DOHH2 (cell line): ENCODE measurements around the gene YIPF4.
"Not testable (repeated sequence)": the region's sequence is repeated elsewhere in the genome, so short reads cannot be mapped to it uniquely, and the experiment has no call there.

Experiments used
- H3F3A ChIP-seq: fragments of 200-600 bp; sonication (generic), shearing (Covaris generic); 2 replicates; pipeline ENCODE4 v1.6.0; 2016; ENCODE audit warnings: antibody characterized with exemption, mild to moderate bottlenecking; ENCODE audit not compliant: control insufficient read depth, insufficient read depth
- H3K27ac ChIP-seq: fragments of 200-600 bp; sonication (generic); 2 replicates; pipeline ENCODE4 v1.5.1; 2014; ENCODE audit warnings: low read depth, mild to moderate bottlenecking, low read length, moderate library complexity
- H3K27me3 ChIP-seq: fragments of 200-600 bp; sonication (generic); 2 replicates; pipeline ENCODE4 v1.6.1; 2014; ENCODE audit warnings: mild to moderate bottlenecking, low read length, mixed read lengths; ENCODE audit not compliant: control insufficient read depth
- H3K36me3 ChIP-seq: fragments of 200-600 bp; sonication (generic); 2 replicates; pipeline ENCODE4 v1.6.1; 2014; ENCODE audit warnings: mild to moderate bottlenecking, low read length, moderate library complexity, mixed read lengths; ENCODE audit not compliant: control insufficient read depth
- H3K4me1 ChIP-seq: fragments of 200-600 bp; sonication (generic); 2 replicates; pipeline ENCODE4 v1.6.1; 2014; ENCODE audit warnings: mild to moderate bottlenecking, low read length, mixed read lengths; ENCODE audit not compliant: control insufficient read depth
- H3K4me2 ChIP-seq: fragments of 200-600 bp; sonication (generic); 2 replicates; pipeline ENCODE4 v1.6.0; 2014; ENCODE audit warnings: mild to moderate bottlenecking, low read length, moderate library complexity
- H3K4me3 ChIP-seq: fragments of 200-600 bp; sonication (generic); 2 replicates; pipeline ENCODE4 v1.5.1; 2014; ENCODE audit warnings: mild to moderate bottlenecking, low read length, mixed read lengths
- H3K79me2 ChIP-seq: fragments of 200-600 bp; sonication (generic); 2 replicates; pipeline ENCODE4 v1.6.1; 2014; ENCODE audit warnings: mild to moderate bottlenecking, low read length, mixed read lengths; ENCODE audit not compliant: control insufficient read depth
- H3K9me2 ChIP-seq: fragments of 200-600 bp; sonication (generic); replicated peaks from 2 replicates; pipeline ENCODE4 v1.6.1; 2014; ENCODE audit warnings: mild to moderate bottlenecking, low read length, mixed read lengths; ENCODE audit not compliant: control insufficient read depth
- H3K9me3 ChIP-seq: fragments of 200-600 bp; sonication (generic); 2 replicates; pipeline ENCODE4 v1.6.1; 2014; ENCODE audit warnings: antibody characterized with exemption, low read length, mixed read lengths; ENCODE audit not compliant: control insufficient read depth, insufficient read depth
- H4K20me1 ChIP-seq: fragments of 200-600 bp; sonication (generic); 2 replicates; pipeline ENCODE4 v1.6.0; 2014; ENCODE audit warnings: low read depth, mild to moderate bottlenecking, antibody characterized with exemption, low read length, moderate library complexity; ENCODE audit not compliant: control insufficient read depth, insufficient read depth
- EZH2phosphoT487 ChIP-seq: fragments of 200-600 bp; sonication (generic); IDR thresholded peaks from 2 replicates; pipeline ENCODE4 v1.6.1; 2017; ENCODE audit warnings: borderline replicate concordance, mild to moderate bottlenecking, antibody characterized with exemption, low read length, moderate library complexity, mixed read lengths
- TF ChIP-seq, protein P1 (sequence below): fragments of 200-600 bp; sonication (generic); IDR thresholded peaks from one replicate; pipeline ENCODE4 v1.5.1; 2014; ENCODE audit warnings: antibody characterized with exemption, mild to moderate bottlenecking, low read depth, low read length; ENCODE audit not compliant: poor library complexity, severe bottlenecking

The YIPF4 gene

DNA sequence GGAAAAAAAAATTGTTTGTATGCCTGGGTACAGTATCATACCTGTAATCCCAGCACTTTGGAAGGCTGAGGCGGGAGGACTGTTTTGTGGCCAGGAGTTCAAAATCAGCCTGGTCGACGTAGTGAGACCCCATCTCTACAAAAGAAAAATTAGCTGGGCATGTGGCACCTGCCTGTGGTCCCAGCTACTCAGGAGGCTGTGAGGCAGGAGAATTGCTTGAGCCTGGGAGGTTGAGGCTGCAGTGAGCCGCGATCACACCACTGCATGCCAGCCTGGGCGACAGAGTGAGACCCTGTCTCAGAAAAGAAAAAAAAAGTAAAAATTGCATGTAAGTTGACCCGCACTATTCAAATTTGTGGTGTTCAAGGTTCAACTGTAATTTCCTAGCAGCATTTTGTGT lies 32.9 kb downstream of the YIPF4 start:
- Histone ChIP-seq H3K27me3 (no peaks in the 10 kb centered on the region), H3K27ac (no peak overlapping the region), H3K4me1 (no peaks in the 10 kb centered on the region), H4K20me1 (no peaks in the 10 kb centered on the region), H3F3A (0 out of 2 replicates have a peak, but pooled peaks cover 6% of the 10 kb centered on the region), H3K79me2 (no peaks in the 10 kb centered on the region), H3K4me2 (no peak overlapping the region), H3K9me2 (no peaks in the 10 kb centered on the region), H3K9me3 (no peaks in the 10 kb centered on the region), H3K4me3 (no peak overlapping the region), H3K36me3 (peaks cover 10% of the 10 kb centered on the region)
- TF ChIP-seq EZH2phosphoT487 = no peak
- TF ChIP-seq, protein P1, sequence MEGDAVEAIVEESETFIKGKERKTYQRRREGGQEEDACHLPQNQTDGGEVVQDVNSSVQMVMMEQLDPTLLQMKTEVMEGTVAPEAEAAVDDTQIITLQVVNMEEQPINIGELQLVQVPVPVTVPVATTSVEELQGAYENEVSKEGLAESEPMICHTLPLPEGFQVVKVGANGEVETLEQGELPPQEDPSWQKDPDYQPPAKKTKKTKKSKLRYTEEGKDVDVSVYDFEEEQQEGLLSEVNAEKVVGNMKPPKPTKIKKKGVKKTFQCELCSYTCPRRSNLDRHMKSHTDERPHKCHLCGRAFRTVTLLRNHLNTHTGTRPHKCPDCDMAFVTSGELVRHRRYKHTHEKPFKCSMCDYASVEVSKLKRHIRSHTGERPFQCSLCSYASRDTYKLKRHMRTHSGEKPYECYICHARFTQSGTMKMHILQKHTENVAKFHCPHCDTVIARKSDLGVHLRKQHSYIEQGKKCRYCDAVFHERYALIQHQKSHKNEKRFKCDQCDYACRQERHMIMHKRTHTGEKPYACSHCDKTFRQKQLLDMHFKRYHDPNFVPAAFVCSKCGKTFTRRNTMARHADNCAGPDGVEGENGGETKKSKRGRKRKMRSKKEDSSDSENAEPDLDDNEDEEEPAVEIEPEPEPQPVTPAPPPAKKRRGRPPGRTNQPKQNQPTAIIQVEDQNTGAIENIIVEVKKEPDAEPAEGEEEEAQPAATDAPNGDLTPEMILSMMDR = no peak

DNA sequence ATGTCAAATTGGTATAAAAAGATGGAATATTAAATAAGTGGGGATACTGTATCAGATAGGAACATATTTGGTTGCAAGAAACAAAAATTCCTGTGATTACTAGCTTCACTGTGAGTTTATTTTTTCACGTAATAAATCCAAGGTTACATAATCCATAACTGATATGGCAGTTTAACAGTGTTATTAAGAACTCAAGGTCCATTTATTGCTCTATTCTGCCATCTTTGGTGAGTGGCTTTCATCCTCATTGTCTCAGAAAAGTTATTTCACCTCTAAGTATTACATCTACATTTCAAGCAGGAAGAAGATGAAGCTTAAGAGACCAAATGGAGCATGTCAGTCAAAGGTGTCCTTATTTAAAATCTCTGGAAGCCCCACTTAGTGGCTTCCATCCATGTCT lies 37.2 kb downstream of the YIPF4 start:
- H3K4me2 ChIP-seq = no peak overlapping the region
- H3K27me3 ChIP-seq = no peaks in the 10 kb centered on the region
- H3K4me3 ChIP-seq = no peak overlapping the region
- no peaks in the 10 kb centered on the region for H3K9me3 ChIP-seq
- H3K9me2 ChIP-seq = no peaks in the 10 kb centered on the region
- TF ChIP-seq, protein P1 = no peak
- H3F3A ChIP-seq = 0 out of 2 replicates have a peak, but pooled peaks cover 3% of the 10 kb centered on the region
- no peak overlapping the region for H3K27ac ChIP-seq
- H3K4me1 ChIP-seq = no peaks in the 10 kb centered on the region
- no peaks in the 10 kb centered on the region for H3K79me2 ChIP-seq
- no peaks in the 10 kb centered on the region for H3K36me3 ChIP-seq
- H4K20me1 ChIP-seq = no peaks in the 10 kb centered on the region

DNA sequence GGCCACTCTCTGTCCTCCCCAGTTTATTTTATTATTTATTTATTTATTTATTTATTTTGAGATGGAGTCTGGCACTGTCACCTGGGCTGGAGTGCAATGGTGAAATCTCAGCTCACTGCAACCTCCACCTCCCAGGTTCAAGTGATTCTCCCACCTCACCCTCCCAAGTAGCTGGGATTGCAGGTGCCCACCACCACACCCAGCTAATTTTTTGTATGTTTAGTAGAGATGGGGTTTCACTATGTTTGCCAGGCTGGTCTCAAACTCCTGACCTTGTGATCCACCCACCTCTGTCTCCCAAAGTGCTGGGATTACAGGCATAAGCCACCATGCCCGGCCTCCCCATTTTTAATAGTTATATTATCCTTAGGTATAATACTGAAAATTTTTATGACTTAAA lies 51.0 kb downstream of the YIPF4 start:
- H3K27me3 ChIP-seq, H3K4me1 ChIP-seq, H3K9me2 ChIP-seq, H4K20me1 ChIP-seq, H3K36me3 ChIP-seq, H3K27ac ChIP-seq, H3K9me3 ChIP-seq, H3K4me2 ChIP-seq, H3F3A ChIP-seq, H3K79me2 ChIP-seq, H3K4me3 ChIP-seq: not testable (repeated sequence)

DNA sequence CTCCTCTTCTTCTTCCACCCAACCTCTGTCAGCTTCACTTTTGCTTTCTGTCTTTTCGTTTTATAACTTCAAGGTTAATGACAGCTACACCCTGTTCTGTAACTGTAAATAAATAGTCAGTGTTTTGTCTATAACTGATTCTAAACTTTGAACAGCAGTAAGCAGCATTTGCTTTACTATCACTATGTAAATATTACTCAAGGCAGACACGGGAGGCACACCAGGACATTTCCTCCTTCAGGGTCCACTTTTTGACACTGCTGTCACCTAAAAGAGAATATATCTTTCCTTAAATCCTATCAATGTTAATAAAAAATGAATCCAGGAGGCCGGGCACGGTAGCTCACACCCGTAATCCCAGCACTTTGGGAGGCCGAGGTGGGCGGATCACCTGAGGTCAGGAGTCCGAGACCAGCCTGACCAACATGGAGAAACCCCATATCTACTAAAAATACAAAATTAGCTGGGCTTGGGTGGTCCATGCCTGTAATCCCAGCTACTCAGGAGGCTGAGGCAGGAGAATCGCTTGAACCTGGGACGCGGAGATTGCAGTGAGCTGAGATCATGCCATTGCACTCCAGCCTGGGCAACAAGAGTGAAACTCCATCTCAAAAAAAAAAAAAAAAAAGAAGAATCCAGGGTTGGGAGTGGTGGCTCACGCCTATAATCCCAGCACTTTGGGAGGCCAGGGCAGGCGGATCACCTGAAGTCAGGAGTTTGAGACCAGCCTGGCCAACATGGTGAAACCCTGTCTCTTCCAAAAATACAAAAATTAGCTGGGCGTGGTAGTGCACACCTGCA lies 51.7 kb downstream of the YIPF4 start:
- H3K36me3 ChIP-seq, H3K9me2 ChIP-seq, H4K20me1 ChIP-seq, H3K4me2 ChIP-seq, H3K79me2 ChIP-seq, H3F3A ChIP-seq, H3K4me3 ChIP-seq, H3K27ac ChIP-seq, H3K9me3 ChIP-seq, H3K4me1 ChIP-seq, H3K27me3 ChIP-seq: not testable (repeated sequence)
